NB4 (cell line): ENCODE measurements around the gene UBXN4.
"Not testable (repeated sequence)": the region's sequence is repeated elsewhere in the genome, so short reads cannot be mapped to it uniquely, and the experiment has no call there.

Experiments used
- DNase-seq: peaks from one replicate; pipeline ENCODE4 v3.0.0; 2010; ENCODE audit warnings: low read depth
- H3K4me3 ChIP-seq: one replicate; pipeline ENCODE4 v1.5.1; 2011; ENCODE audit warnings: mild to moderate bottlenecking, low read depth, low read length, moderate library complexity
- CTCF ChIP-seq: IDR thresholded peaks from one replicate; pipeline ENCODE4 v1.5.1; 2012; ENCODE audit warnings: low read depth, low read length
- MAX ChIP-seq: IDR thresholded peaks from 2 replicates; pipeline ENCODE4 v1.6.1; 2011; ENCODE audit warnings: low read depth, low read length
- MYC ChIP-seq: IDR thresholded peaks from 2 replicates; pipeline ENCODE4 v1.6.1; 2011; ENCODE audit warnings: low read depth, low read length
- POLR2A ChIP-seq: IDR thresholded peaks from 2 replicates; pipeline ENCODE4 v1.6.1; 2011; ENCODE audit warnings: mild to moderate bottlenecking; ENCODE audit not compliant: insufficient read length; ENCODE audit errors: extremely low read depth

Gene UBXN4

GRCh38 chr2:135708159-135708558 lies 33.5 kb upstream of the UBXN4 start:
- H3K4me3 ChIP-seq, result no peak overlapping the region
- TF ChIP-seq CTCF, result no peak
- no peak for TF ChIP-seq MYC
- no peak for TF ChIP-seq MAX
- no peak for TF ChIP-seq POLR2A
- no peak for DNase-seq

- DNase-seq, result peak; percentile 69
- no peak overlapping the region for H3K4me3 ChIP-seq
Observed at GRCh38 chr2:135709992-135710391, 31.7 kb upstream of the UBXN4 start.

GRCh38 chr2:135715086-135715485 lies 26.6 kb upstream of the UBXN4 start:
- not testable (repeated sequence) for DNase-seq, H3K4me3 ChIP-seq

More at GRCh38 chr2:135709992-135710391, 31.7 kb upstream of the UBXN4 start:
- TF ChIP-seq POLR2A, result no peak
- TF ChIP-seq MYC, result peak; percentile 14; the same call in 1 of the 2 replicates
- TF ChIP-seq CTCF, result peak; percentile 96

GRCh38 chr2:135728064-135728743 lies 13.5 kb upstream of the UBXN4 start:
- TF ChIP-seq MYC, result no peak
- no peak for TF ChIP-seq MAX
- TF ChIP-seq POLR2A, result no peak
- TF ChIP-seq CTCF, result no peak
- H3K4me3 ChIP-seq, result no peak overlapping the region
- DNase-seq, result no peak

GRCh38 chr2:135732561-135732960 lies 9.1 kb upstream of the UBXN4 start:
- DNase-seq, result no peak
- no peak for TF ChIP-seq MYC
- no peak for TF ChIP-seq MAX
- no peak for TF ChIP-seq CTCF
- no peak for TF ChIP-seq POLR2A
- no peak overlapping the region for H3K4me3 ChIP-seq

GRCh38 chr2:135733045-135733444 lies 8.6 kb upstream of the UBXN4 start:
- no peak for TF ChIP-seq POLR2A
- no peak for TF ChIP-seq MAX
- TF ChIP-seq CTCF, result no peak
- TF ChIP-seq MYC, result no peak
- no peak overlapping the region for H3K4me3 ChIP-seq
- DNase-seq, result no peak
